Upper lobe of left lung (tissue), 4 donors: ENCODE data around the gene BARX1.

Experiments
- CTCF ChIP-seq, 6 experiments: fragments of 450-650 bp in 4 of 6; fragments of 200-600 bp in 2 of 6; sonication (generic) in 2 of 6; IDR thresholded peaks; one replicate each; pipeline ENCODE4 v1.5.1; 2016 to 2019; ENCODE audit warnings: antibody characterized with exemption in 6 of 6
- EP300 ChIP-seq, 4 donors: sonication (generic); formaldehyde crosslinking; IDR thresholded peaks; one replicate each; pipeline ENCODE4 v1.5.1; 2017; ENCODE audit warnings: antibody characterized with exemption in 4 of 4, control low read depth in 2 of 4
- POLR2A ChIP-seq, 4 donors: fragments of 450-650 bp; IDR thresholded peaks; one replicate each; pipeline ENCODE4 v1.5.1; 2016 to 2017; ENCODE audit warnings: antibody characterized with exemption in 4 of 4, mild to moderate bottlenecking in 2 of 4

- TF ChIP-seq CTCF (IDR thresholded peaks at IDR 0.05) (peak in 1 of 6 experiments; percentile 5), EP300 (IDR thresholded peaks at IDR 0.05) (no peak), POLR2A (IDR thresholded peaks at IDR 0.05) (no peak)
These were observed 10.8 kb upstream of the BARX1 start for GRCh38 chr9:93965830-93966577.
